Skeletal muscle cell (primary cell): ENCODE measurements around the gene PAAF1.

Source experiments
- DNase-seq: peaks from one replicate; pipeline ENCODE4 v3.0.0-alpha.2; 2010; ENCODE audit warnings: low read depth
- H3K4me3 ChIP-seq: 2 replicates; pipeline ENCODE4 v1.5.1; 2011; ENCODE audit warnings: low read depth, mild to moderate bottlenecking, control low read depth, low read length, moderate library complexity

The PAAF1 gene

DNA sequence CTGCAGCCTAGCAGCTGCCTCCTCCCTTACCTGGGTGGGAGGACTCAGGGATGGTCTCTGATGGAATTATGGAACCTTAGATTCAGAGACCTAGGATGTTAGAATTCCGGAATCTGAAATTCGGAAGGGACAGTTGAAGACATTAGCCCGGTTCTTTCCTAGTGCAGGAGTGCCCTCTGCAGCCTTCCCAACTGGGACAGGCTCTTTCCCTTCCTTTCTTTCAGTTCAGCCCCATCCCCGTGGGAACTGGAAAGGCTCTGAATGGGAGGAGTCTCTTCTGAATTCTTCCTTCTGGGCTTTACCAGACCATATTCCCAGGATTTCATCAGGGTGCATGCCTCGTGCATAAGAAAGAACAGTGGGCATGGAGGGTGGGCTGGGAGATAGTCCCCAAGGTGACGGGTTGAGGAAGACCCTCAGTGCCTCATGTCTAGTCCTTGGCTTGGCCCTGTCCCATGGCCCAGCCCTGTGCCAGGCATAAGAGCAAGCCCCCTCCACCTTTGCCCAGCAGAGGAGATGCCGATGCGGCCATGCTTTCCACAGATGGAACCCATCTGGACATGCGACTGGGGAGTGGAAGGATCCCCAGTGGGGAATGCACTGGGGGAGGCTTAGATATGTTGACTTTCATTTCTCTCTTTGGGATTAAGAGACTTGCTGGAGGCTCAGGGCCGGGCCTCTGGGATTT lies 88.4 kb downstream of the PAAF1 start:
- H3K4me3 ChIP-seq = no peak overlapping the region
- no peak for DNase-seq

DNA sequence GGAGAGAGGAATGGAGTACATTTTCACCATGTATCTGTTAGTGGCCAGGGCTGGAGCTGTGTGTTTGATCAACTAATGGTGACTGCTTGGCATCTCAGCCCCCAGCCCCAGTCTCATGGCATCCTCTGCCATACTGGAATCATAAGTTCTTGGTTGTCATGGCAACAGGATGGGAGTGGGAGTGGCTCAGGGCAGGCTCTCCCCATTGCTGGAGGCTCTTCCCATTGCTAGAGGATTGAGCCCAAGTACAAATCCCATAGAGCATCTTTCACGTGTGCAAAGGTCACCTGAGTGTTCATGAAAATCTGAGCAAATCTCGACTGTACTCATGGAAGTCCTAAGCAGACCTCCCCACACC lies 88.9 kb downstream of the PAAF1 start:
- no peak overlapping the region for H3K4me3 ChIP-seq
- no peak for DNase-seq

DNA sequence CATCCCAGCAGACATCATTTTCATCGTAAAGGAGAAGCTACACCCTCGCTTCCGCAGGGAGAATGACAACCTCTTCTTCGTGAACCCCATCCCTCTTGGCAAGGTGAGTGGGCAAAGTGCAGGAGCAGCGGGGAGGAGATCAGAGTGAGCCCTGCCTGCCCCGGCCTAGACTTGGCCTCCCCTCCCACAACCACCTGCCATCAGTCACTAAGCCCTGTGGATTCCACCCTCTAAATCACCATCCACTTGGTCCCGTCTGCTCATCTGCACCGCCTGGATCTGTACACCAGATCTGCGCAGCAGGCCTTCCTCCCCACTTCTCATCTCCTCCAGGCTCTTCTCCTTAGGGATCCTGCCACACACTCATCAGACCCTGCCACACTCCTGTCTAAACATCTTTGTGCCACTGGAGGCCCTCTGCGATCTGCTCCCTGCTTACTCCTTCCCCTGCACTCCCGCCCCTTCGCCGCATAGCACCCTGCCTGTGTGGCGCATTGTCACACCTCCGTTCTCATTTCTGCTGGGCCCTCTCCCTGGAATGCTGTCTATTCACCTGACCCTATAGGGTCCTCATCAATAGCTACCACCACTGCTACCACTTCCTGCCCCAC lies 91.7 kb downstream of the PAAF1 start:
- no peak for DNase-seq
- no peak overlapping the region for H3K4me3 ChIP-seq

DNA sequence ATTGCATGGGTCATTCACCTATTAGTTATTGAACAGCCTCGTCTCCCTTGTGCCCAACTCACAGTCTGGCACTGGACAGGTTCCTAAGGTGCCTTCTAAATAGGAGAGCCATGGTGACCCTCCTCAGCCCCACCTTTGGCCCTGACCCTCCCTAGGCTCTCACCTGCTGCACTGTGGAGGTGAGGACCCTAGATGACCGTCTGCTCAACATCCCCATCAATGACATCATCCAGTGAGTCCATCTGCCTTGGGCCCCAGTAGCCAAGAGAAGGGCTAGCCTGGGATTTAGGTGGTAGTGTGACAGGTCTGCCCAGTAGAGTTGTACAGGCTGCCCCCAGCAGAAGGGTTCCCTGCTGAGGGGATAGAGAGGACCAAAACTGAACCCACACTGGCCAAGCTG lies 92.3 kb downstream of the PAAF1 start:
- DNase-seq = no peak
- no peak overlapping the region for H3K4me3 ChIP-seq

DNA sequence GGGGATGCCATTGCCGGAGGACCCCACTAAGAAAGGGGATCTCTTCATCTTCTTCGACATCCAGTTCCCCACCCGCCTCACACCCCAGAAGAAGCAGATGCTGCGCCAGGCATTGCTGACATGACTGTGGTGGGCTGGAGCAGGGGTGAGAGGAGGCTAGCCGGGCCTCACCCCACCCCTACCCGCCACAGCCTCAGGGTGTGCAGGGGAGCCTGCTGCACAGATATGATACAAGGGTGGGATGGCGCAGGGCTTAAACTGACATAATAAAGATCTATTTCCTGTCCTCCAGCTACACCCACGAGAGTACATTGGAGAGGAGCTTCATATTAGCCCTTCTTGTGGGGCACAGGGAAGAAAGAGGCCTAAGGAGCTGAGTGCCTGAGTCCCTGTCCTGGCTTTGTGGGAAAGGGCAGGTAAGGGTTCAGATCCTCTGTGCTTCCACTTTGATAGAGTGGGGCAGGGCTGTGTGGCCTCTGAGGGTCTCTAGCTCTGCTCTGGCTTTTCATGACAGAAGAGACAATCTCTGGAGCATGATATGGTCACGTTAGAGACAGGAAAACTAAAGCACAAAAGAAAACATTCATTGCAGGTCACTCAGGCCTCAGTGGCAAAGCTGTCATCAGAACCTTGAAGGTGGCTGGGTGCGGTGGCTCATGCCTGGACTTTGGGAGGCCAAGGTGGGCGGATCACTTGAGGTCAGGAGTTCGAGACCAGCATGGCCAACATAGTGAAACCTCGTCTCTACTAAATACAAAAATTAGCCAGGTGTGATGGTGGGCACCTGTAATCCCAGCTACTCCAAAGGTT lies 93.4 kb downstream of the PAAF1 start:
- DNase-seq = no peak
- H3K4me3 ChIP-seq = no peak overlapping the region

DNA sequence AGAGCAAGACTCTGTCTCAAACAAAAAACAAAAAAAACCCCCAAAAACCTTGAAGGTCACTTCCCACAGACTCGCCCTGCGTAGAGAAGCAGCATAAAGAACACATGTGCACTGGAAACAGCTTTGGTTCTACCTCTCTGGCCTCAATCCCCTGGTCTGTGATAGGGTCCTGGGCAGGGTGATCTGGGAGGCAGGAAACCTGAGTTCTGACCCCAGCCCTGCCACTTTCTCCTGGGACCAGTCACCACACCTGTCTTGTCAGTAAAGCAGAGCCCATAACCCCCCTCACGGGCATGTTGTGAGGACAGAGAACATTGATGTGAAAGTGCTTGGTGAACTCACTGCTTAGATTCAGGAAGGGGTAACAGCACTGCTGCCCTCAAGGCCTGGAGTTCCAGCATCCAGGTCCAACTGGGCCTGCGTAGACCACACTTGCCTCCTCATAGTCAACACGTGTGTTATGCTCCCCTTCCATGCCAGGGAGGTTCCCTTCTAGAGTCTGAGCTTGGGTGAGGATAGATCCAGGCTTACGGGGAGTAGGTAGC lies 94.4 kb downstream of the PAAF1 start:
- no peak for DNase-seq
- no peak overlapping the region for H3K4me3 ChIP-seq

DNA sequence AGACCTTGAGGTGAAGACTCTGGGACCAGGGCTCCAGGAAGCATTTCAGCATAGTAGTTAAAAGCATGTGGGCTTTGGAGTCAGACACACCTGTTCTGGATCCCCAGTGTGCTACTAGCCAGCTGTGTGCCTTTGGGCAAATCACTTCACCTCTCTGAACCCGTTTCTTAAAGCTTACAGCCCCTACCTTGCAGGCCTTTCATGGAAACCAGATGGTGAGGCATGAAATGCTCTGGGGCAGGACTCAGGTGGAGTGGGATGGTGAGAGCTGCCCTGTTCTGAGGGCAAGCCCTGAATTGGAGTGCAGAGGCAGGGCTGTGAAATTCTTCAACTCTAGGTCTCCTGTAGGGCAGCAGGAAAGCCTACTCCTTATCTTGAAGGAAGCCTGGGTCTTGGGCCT lies 95.4 kb downstream of the PAAF1 start:
- no peak overlapping the region for H3K4me3 ChIP-seq
- no peak for DNase-seq

DNA sequence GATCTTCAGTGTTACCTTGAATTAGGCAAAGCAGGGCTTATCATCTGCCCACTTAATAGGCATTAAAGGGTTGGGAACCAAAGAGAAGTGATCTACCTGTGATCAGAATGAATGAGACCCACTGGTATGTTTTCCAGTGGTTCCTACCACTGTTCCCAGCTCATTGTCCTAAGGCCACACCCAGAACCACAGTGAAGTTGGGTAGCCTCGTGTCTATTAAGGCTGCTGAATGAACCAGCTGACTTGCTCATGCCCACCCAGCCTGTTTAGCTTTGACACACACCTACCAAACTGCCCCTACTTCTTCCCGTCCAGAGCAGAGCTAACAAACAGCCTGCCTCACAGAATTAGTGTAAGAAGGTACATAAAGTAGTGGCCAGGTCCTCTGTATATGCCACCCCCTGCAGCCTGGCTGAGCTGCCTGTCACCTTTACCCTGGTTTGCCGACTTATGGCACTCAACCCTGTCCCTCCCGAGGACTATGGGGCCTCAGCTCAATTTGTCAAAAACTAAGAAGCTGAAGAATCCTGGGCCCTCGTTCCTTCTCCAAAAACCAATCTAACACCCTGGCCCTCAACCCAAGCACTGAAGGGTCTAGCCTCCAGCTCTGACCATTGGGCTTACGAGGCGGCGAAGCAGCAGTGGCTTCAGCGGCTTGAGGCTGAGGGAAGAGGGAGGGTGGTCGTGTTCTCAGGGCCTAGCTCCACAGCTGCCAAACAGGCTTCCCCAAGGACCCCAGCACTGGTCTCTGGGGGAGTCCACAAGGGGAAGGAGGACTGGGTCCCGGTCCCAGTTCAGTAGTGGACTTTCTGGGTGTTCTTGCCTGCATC lies 96.0 kb downstream of the PAAF1 start:
- no peak for DNase-seq
- no peak overlapping the region for H3K4me3 ChIP-seq

DNA sequence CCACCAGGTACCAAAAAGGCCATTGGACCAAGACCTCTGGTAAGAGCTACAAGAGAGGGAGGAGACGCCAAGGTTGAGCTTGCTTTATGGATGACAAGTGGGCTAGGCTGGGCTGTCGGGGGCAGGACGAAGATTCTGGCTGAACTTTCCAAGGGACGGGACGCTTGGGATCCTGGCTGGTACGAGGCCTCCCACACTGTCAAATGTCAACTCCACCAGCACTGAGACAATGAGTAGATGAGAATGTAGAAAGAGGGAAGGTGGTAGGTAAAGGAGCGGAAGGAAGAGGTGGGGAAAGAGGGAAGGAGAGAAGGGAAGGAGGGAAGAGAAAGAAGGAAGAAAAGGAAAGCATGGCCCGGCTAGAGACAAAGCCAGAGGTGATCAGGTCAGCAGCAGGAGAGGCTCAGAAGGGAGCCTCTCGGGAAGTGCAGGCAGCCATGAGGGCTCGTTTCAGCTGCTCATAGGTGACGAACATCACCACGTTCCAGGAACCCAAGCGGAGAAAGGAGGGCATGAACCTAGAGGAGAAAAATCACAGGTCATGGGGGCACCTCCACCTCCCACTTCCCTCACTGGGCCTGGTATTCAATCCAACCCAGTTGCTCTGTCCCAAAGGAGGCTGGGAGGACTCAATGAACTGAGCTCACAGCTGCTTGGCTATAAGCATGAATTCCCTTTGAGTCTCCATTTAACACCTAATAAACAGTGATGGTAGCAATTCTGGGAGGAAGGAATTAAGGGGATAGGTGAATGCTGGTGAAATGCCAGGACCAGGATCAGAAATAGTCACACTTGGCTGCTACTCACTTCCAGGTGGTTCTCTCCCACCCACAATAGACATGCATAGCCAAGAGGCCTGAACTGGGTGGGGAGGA lies 98.0 kb downstream of the PAAF1 start:
- no peak overlapping the region for H3K4me3 ChIP-seq
- no peak for DNase-seq

DNA sequence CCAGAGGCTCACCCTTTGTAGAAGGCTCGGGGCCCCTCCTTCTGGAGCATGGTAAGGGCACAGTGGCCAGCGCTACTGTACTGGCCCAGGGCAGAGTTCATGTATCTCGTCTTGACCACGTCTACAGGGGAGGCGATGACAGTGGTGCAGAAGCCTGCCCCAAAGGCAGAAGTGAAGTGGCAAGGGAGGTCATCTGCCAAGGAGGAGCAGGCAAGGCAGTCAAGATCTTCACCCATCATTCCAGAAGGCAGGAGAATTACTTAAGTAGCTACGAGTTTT lies 98.6 kb downstream of the PAAF1 start:
- H3K4me3 ChIP-seq = no peak overlapping the region
- no peak for DNase-seq

DNA sequence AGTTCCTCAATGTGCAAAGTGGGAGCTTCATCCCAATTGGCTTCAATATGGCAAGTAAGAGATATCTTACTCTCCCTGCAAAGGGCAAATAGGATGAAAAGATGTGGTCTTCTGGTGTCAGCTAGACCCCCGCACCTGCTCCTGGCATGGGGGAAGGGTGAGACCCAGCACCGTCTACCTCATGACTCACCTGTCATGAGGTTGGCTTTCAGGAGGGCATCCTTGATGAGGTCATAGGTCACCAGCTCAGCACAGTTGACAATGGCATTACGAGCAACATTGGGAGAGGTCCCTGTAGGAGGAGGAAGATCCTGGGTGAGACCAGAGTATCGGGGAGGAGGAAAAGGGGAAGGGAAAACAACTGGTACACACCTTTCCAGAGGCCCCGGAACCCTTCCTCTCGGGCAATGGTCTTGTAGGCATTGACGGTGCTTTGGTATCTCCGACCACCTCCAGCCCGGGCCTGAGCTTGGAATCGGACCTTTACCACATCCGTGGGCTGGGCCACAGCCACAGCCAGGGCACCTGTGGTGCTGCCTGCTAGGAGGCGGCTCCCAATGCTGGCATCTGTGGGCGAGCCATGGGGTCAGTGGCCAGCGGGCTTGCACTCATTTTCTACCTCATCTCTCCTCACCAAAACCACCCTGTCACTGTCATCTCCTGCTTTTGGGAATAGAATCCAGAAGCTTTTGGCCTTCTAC lies 99.8 kb downstream of the PAAF1 start:
- H3K4me3 ChIP-seq = no peak overlapping the region
- no peak for DNase-seq

DNA sequence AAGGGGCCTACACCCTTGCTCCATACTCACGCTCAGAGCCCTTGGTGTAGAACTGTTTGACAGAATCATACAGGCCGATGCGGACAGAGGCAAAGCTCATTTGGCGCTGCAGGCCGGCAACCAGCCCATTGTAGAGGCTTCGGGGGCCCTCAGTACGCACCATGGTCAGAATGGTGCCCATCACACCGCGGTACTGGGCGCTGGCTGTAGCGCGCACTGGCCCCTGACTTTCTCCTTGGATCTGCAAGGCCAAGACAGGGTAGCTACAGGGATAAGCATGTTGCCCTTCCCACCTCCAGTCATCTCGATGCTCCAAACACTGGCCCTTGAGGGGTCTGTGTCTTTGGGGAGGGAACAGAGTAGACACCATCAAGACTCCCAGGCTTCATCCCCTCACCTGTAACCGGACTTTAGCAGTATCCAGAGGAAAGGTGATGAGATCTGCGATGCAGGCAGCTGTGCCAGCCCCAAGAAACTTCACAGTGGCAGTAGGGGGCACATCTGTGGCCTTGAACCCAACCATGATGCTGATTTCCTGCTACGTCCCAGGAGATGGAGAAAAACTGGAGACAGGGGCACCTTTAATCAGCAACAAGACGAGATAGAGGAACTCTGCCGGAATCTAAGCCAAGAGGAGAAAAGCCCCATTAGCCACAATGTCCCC lies 101.2 kb downstream of the PAAF1 start:
- no peak overlapping the region for H3K4me3 ChIP-seq
- no peak for DNase-seq

DNA sequence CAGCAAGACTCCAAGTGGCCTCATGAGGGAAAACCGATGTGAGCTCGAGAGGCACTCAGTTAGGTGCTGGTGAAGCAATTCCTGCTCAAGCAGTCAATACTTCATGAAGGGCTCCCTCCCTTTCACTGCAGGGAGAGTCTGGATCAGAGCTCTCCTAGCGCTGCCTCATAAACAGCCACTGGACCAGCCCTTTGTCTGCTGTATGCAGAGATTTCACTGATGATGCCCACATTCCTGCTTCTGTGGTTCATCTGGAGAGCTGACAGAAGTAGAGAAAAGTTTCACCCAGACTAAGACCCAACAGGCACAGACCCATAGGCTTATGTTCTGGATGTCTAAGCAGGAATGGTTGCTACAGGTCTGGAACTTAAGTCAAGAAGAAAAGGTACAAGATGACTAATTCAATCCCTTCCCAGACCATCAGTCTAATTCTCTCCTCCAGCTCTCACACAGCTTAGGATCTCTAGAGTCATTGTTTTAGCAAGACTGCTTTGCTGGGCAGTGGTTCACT lies 101.8 kb downstream of the PAAF1 start:
- no peak for DNase-seq
- H3K4me3 ChIP-seq = no peak overlapping the region

DNA sequence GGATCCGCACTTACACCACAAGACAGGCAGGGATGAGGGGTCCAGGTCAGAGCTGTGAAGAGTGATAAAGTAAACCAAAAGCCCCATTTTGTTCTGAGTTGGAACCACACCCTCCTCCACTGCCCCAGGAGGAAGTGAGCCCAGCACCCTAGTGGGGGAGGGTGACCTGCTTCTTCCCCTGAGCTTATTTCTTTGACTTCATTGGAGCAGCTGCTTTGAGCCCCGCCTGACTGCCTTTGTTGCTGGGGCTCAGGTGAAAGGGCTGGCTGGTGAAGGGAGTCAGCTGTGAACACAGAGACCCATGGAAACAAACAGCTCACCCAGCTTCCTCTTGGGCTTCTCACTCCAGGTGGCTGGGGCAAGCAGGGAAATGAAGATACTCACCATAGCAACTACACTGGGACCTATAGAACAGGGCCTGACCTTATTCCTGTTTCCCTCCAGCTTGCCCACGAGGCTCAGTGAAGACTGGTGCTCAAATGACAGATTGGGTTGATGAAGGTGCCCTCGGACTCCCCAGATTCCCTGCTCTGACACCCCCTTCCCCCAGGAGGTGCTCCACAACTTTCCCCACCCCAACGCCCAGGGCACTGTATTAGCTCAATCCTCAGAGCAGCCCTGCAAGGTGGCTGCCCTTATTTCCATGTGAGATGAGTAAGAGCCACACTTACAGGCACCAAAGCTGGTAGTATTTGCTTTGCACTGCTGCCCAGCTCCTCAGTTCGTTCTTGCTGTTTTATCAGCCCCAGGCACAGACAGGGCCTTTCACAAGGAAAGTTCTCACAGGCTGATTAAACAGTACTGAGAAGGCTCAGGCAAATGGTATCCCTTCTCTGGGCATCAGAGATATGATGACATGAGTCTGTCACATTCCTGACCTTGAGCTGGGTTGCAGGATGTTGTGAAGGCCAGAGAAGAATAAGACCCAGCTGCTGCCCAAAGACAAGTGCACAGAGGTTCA lies 103.5 kb downstream of the PAAF1 start:
- DNase-seq = no peak
- H3K4me3 ChIP-seq = no peak overlapping the region
